AG10803 (cell line): ENCODE results near the gene CDH22.

Experiments
- DNase-seq: peaks from one replicate; pipeline ENCODE4 v3.0.0; 2010; ENCODE audit warnings: low read depth
- H3K4me3 ChIP-seq: 2 replicates; pipeline ENCODE4 v1.5.1; 2011; ENCODE audit warnings: mild to moderate bottlenecking, low read length, control low read depth
- TF ChIP-seq, protein P1 (sequence below): conservative IDR thresholded peaks from 2 replicates; pipeline ENCODE4 v1.5.1; 2011; ENCODE audit warnings: mild to moderate bottlenecking, low read length, control low read depth, inconsistent platforms

Gene CDH22

DNA sequence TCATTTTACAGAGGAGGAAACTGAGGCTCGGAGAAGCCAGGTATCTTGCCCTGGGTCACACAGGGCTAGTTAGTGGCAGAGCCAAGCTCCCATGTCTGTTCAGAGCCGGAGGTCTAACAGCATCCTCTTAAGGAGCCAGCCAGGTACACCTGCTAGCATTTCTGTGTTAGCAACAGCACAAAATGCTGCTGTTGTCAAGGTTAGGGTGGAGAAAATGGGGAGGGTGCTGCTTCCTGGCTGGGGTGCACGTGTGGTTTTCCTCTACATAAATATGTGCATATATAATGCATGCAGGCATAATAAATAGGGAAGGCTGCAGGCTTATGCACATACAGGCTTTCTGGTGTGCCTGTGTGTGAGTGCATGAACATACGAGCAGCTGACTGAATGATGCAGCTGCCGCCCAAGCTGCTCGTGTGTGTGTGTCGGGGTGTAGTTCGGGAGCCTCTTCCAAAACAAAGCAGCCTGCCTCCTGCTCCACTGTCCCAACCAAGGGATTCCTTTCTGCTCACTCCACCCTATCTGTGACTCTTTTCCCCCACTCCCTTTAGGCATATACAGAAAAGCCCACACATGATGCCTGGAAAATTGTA is 103.6 kb downstream of the CDH22 start:
- TF ChIP-seq, protein P1, sequence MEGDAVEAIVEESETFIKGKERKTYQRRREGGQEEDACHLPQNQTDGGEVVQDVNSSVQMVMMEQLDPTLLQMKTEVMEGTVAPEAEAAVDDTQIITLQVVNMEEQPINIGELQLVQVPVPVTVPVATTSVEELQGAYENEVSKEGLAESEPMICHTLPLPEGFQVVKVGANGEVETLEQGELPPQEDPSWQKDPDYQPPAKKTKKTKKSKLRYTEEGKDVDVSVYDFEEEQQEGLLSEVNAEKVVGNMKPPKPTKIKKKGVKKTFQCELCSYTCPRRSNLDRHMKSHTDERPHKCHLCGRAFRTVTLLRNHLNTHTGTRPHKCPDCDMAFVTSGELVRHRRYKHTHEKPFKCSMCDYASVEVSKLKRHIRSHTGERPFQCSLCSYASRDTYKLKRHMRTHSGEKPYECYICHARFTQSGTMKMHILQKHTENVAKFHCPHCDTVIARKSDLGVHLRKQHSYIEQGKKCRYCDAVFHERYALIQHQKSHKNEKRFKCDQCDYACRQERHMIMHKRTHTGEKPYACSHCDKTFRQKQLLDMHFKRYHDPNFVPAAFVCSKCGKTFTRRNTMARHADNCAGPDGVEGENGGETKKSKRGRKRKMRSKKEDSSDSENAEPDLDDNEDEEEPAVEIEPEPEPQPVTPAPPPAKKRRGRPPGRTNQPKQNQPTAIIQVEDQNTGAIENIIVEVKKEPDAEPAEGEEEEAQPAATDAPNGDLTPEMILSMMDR: no peak
- DNase-seq: no peak
- H3K4me3 ChIP-seq: no peak overlapping the region

DNA sequence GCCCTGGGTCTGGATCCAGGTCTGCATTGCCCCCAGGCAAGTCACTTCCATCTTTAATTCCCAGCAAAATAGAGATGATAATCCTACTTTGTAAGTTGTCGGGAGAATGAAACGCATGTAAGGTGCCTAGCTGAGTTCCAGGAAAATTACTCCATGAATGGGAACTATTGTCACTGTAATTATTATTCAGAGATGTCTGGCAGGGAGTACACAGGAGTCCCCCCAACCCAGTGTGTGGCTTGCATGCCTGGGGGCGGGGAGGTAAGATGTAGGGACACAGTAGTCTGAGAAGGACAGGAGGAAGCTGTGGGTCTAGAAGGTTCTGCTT is 104.8 kb downstream of the CDH22 start:
- no peak overlapping the region for H3K4me3 ChIP-seq
- DNase-seq: no peak
- TF ChIP-seq, protein P1: no peak

DNA sequence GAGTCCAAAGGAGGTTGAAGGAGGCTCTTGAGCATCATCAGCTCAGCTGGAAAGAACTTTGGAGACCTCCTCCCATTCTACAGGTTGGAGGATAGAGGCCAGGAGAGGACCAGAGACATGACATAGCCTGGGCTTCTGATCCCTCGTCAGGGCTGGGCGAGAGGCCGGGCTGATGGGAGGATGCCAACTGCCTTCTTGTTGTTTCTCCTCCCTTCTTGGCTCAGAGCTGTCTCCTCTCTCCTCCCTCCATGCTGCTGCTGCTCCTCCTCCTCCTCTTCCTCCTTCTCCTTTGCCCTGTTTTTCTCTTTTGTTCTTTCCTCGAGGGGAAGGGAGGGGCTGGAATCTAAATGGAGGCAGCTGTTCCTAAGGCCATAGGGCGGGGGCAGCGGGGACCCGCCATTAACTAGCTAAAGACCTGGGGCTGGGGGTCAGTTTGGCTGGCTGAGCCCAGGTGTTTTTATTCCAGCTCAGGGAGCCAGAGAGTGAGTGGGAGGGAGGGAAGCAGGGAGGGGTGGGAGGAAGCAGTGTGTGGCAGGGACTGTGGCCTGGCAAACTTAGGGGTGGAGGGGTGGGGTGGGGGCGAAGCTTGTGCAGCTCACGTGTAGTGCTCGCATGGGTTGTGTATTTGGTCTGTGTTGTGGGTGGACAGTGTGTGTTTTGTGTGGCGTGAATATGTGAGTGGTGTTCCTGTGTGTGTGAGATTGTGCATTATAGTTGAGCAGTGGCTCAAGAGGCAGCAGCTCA is 105.4 kb downstream of the CDH22 start:
- TF ChIP-seq, protein P1: no peak
- no peak overlapping the region for H3K4me3 ChIP-seq
- DNase-seq: no peak

DNA sequence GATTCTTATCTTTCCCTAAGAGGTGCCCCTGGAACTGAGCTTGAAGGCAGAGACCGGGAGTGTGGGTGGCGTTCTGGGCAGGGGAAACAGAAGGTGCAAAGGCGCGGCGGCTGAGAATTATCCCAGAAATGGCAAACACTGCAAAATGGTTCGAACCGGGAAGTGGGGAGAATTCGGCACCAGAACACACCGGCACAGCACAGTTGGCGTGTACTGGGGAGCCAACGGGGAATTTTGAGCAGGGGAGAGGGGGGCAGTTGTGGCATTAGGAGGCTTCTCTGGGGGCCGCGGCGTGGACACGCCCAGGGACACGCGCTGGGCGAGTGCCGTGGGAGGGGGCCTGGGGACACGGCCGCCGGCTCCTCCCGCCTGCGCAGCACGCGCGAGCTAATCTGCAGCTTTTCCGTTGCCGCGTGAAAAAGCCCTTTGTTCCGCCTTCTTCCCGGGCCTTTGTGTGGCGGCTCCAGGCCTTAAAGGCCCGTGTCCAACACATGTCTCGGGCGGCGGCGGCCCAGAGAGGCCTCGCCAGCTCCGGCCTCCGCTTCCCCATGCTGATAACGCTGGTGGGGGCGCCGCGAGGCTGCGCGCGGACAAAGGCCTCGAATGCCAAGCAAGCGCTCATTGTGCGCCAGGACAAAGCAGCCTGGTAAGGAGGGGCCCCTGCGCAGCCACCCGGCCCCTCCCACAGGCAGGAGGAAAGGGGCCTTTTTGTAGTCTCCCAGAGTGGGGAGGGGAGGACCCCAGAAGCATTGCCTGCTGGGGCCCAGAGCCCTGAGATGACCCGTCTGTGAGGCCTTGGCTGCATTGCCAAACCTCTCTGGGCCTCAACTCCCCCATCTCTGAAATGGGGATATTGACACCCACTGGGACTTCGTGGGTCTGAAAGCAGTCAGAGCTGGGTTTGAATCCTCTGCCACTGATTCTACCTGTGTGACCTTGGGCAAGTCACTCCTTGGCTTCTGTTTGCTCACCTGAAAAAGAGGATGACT is 107.4 kb downstream of the CDH22 start:
- H3K4me3 ChIP-seq: no peak overlapping the region
- TF ChIP-seq, protein P1: no peak
- no peak for DNase-seq

DNA sequence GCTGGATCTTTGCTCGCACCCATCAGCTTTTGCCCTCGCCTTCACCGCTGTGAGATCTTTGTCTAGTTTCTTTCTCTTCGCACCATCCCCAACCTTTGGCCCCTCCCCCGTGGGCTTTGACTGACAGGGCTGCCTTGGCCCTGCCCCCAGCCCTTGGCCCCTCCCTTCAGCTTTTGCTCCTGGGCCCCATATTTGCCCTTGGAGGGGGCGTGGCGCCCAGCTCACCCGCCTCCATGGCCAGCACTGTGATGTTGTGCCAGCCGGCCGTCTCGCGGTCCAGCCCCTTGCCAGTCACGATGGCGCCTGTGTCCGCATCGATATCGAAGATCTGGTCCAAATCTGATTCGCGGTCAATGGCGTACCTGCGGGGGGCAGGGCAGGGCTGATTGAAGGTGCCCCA is 109.1 kb downstream of the CDH22 start:
- TF ChIP-seq, protein P1: no peak
- no peak overlapping the region for H3K4me3 ChIP-seq

DNA sequence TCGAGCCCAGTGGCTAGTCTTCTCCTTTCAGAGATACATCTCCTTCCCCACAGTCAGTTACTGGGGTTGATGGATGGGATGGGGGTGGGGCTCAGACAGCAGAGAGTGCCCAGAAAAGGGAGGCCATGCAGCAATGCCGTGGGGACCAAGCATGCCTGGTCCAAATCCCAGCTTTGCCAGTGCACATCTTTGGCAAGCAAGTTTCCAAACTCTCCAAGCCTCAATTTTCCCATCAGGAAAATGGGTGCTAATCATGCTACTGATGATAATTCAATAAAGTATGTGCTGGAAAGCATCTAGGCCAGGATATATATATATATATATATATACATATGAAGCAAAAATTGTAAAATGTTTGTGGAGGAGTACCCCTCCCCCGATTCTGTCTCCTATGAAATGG is 111.3 kb downstream of the CDH22 start:
- no peak overlapping the region for H3K4me3 ChIP-seq
- TF ChIP-seq, protein P1: no peak
- DNase-seq: no peak

More for the DNA sequence above, 109.1 kb downstream of the CDH22 start:
- DNase-seq: no peak
